Fibroblast of lung (primary cell): ENCODE results near the gene LIN7C. TPM values are rescaled to one million over a fixed set of nuclear protein-coding genes. Genes with fewer than 3 reads are reported as not detected.

Experiments
- DNase-seq, 2 donors: peaks; one replicate each; pipeline versions ENCODE4 v3.0.0 to v3.0.0-alpha.2; 2010; ENCODE audit warnings: low read depth in 2 of 2
- H2AFZ ChIP-seq: 2 replicates; pipeline ENCODE4 v1.5.1; 2012; ENCODE audit warnings: low read length, control low read depth, inconsistent platforms
- H3K27ac ChIP-seq: 2 replicates; pipeline ENCODE4 v1.5.1; 2011; ENCODE audit warnings: low read length, control low read depth; ENCODE audit not compliant: insufficient read depth
- H3K27me3 ChIP-seq: 2 replicates; pipeline ENCODE4 v1.5.1; 2011; ENCODE audit warnings: mild to moderate bottlenecking, low read length; ENCODE audit not compliant: control insufficient read depth, insufficient read depth
- H3K36me3 ChIP-seq: 2 replicates; pipeline ENCODE4 v1.5.1; 2011; ENCODE audit warnings: low read length; ENCODE audit not compliant: control insufficient read depth, insufficient read depth
- H3K4me1 ChIP-seq: 2 replicates; pipeline ENCODE4 v1.5.1; 2011; ENCODE audit warnings: low read length; ENCODE audit not compliant: control insufficient read depth, insufficient read depth; ENCODE audit errors: extremely low read depth
- H3K4me2 ChIP-seq: 2 replicates; pipeline ENCODE4 v1.5.1; 2011; ENCODE audit warnings: low read length, control low read depth; ENCODE audit not compliant: insufficient read depth; ENCODE audit errors: extremely low read depth
- H3K4me3 ChIP-seq, 4 experiments: fragments of 200-600 bp in 1 of 4; sonication (generic) in 1 of 4; replicated peaks in 1 of 4; 2 replicates each; pipeline ENCODE4 v1.5.1; 2011 to 2016; ENCODE audit warnings: low read length in 4 of 4, low read depth in 3 of 4, mild to moderate bottlenecking in 3 of 4, control low read depth in 2 of 4, inconsistent platforms in 1 of 4, mixed read lengths in 1 of 4; ENCODE audit not compliant: insufficient read depth in 1 of 4; ENCODE audit errors: control extremely low read depth in 1 of 4
- H3K79me2 ChIP-seq: 2 replicates; pipeline ENCODE4 v1.5.1; 2012; ENCODE audit warnings: mild to moderate bottlenecking, low read length, inconsistent platforms; ENCODE audit not compliant: control insufficient read depth, insufficient read depth
- H3K9ac ChIP-seq: 2 replicates; pipeline ENCODE4 v1.5.1; 2011; ENCODE audit warnings: mild to moderate bottlenecking, low read length, control low read depth; ENCODE audit not compliant: insufficient read depth
- H3K9me3 ChIP-seq: 2 replicates; pipeline ENCODE4 v1.5.1; 2012; ENCODE audit warnings: low read depth, low read length; ENCODE audit not compliant: control insufficient read depth, insufficient read depth
- H4K20me1 ChIP-seq: 2 replicates; pipeline ENCODE4 v1.5.1; 2011; ENCODE audit warnings: low read length; ENCODE audit not compliant: control insufficient read depth, insufficient read depth; ENCODE audit errors: extremely low read depth
- EZH2 ChIP-seq: IDR thresholded peaks from 2 replicates; pipeline ENCODE4 v1.5.1; 2012; ENCODE audit warnings: low read length, control low read depth, mild to moderate bottlenecking; ENCODE audit errors: missing control alignments
- polyA plus RNA-seq, 2 donors: library from polyadenylated mRNA; depleted of rRNA in 1 of 2; stranded (reverse) in 1 of 2; unstranded in 1 of 2; fragments of >200 nt; gene quantifications; 2 replicates each; pipeline ENCODE4 v1.2.1, GENCODE V29; 2011 to 2012; ENCODE audit warnings: missing spikeins in 1 of 2
- total RNA-seq: library from RNA; depleted of rRNA; stranded (reverse); fragments of >200 nt; gene quantifications from 2 replicates; pipeline ENCODE4 v1.2.1, GENCODE V29; 2014
- TF ChIP-seq, protein P1 (sequence below), 2 donors: IDR thresholded peaks in 1 of 2; conservative IDR thresholded peaks in 1 of 2; 1 replicate in 1 of 2; 2 replicates in 1 of 2; pipeline ENCODE4 v1.5.1; 2011 to 2012; ENCODE audit warnings: low read length in 2 of 2, control low read depth in 1 of 2, inconsistent platforms in 1 of 2, low read depth in 1 of 2, mild to moderate bottlenecking in 1 of 2

Gene LIN7C
- total and polyA plus RNA-seq, 2 donors (not counting 1 experiment from before 2014, with no cell fraction given) = 43.2 to 62.6 TPM

DNA sequence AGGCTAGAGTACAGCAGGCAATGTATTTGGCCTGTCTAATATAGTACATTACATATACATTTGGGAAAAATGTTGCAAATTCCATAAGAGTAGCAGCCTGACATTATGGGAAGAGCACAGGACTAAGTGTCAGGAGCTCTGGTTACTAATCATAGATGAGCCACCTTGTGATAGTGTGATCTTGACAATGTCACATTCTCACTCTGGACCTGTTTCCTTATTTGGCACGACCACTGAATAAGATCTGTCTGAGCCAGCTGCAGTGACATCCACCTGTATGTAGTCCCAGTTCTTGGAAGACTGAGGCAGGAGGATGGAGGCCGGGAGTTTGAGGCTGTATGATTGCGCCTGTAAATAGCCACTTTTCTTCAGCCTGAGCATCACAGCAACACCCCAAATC is 5.7 kb upstream of the LIN7C start:
- peaks cover 2% of the 10 kb centered on the region for H3K79me2 ChIP-seq
- no peak overlapping the region for H3K9ac ChIP-seq

DNA sequence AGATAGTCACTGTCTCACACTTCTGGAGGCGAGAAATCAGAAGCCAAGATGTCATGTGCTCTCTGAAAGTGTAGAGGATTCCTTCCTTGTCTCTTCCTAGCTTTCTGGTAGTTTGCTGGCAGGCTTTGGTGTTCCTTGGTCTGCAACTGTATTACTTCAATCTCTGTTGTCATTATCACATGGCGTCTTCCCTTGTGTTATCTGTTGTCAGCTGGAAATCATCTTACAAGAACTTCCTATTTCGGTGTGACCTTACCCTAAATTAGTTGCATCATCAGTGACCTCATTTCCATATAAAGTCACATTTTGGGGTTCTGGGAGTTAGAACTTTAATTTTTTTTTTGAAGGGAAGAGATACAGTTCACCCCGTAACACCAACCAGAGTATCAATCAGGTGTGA is 3.3 kb upstream of the LIN7C start:
- H3K9me3 ChIP-seq = no peaks in the 10 kb centered on the region
- no peak overlapping the region for H3K27ac ChIP-seq
- no peak overlapping the region for H3K4me3 ChIP-seq
- no peak overlapping the region for H3K9ac ChIP-seq
- H3K4me1 ChIP-seq = peaks cover 2% of the 10 kb centered on the region
- H3K79me2 ChIP-seq = peaks cover 22% of the 10 kb centered on the region
- H4K20me1 ChIP-seq = no peaks in the 10 kb centered on the region
- no peaks in the 10 kb centered on the region for H3K27me3 ChIP-seq
- H2AFZ ChIP-seq = no peak overlapping the region
- no peaks in the 10 kb centered on the region for H3K36me3 ChIP-seq
- TF ChIP-seq, protein P1, sequence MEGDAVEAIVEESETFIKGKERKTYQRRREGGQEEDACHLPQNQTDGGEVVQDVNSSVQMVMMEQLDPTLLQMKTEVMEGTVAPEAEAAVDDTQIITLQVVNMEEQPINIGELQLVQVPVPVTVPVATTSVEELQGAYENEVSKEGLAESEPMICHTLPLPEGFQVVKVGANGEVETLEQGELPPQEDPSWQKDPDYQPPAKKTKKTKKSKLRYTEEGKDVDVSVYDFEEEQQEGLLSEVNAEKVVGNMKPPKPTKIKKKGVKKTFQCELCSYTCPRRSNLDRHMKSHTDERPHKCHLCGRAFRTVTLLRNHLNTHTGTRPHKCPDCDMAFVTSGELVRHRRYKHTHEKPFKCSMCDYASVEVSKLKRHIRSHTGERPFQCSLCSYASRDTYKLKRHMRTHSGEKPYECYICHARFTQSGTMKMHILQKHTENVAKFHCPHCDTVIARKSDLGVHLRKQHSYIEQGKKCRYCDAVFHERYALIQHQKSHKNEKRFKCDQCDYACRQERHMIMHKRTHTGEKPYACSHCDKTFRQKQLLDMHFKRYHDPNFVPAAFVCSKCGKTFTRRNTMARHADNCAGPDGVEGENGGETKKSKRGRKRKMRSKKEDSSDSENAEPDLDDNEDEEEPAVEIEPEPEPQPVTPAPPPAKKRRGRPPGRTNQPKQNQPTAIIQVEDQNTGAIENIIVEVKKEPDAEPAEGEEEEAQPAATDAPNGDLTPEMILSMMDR (conservative IDR thresholded peaks at IDR 0.05 in 1 of 2, IDR thresholded peaks at IDR 0.05 in 1 of 2; ENCODE audit: low read depth in 1 of 2, low read length in 2 of 2) = no peak
- no peak for TF ChIP-seq EZH2
- H3K4me2 ChIP-seq = no peak overlapping the region
- DNase-seq = no peak

More for the DNA sequence above, 5.7 kb upstream of the LIN7C start:
- Histone ChIP-seq H3K4me2 (no peak overlapping the region), H3K27ac (no peak overlapping the region), H3K27me3 (no peaks in the 10 kb centered on the region), H4K20me1 (no peaks in the 10 kb centered on the region), H3K36me3 (no peaks in the 10 kb centered on the region), H3K9me3 (no peaks in the 10 kb centered on the region), H3K4me3 (no peak overlapping the region), H2AFZ (no peak overlapping the region), H3K4me1 (no peaks in the 10 kb centered on the region)
- DNase-seq = no peak
- TF ChIP-seq EZH2 = no peak
- TF ChIP-seq, protein P1 (conservative IDR thresholded peaks at IDR 0.05 in 1 of 2, IDR thresholded peaks at IDR 0.05 in 1 of 2; ENCODE audit: low read depth in 1 of 2, low read length in 2 of 2) = no peak

DNA sequence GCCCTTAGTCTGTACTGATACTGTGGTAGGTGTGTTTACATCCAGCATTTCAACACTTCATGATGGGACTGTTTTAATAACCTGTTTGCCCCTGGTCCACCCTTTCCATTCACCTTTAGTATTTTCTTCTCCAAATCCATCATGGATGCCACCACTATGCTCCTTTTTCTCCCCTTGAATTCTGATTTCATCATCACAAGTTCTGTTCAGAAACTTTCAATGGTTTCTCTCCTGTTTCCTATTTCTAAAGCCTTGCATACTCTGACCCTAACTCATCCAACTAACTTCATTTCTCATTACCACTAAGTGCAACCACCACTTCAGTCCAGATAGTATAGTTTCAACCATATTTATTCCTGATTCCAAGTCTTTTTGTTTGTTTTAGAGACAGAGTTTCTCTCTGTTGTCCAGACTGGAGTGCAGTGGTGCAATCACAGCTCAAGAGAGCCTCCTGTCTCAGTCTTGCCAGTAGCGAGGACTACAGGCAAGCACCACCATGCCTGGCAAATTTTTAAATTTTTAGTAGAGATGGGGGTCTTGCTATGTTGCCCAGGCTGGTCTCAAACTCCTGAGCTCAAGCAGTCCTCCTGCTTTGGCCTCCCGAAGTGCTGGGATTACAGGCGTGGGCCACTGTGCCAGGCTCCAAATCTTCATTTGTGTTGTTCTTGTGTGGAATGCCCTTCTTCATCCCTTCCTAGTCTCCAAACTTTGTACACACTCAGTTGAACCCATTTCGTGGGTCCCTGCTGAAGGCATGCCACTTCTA is 1.2 kb upstream of the LIN7C start:
- H3K4me2 ChIP-seq = peak overlapping the region; percentile 98
- H2AFZ ChIP-seq = no peak overlapping the region
- no peaks in the 10 kb centered on the region for H3K27me3 ChIP-seq
- no peak overlapping the region for H3K9ac ChIP-seq
- no peaks in the 10 kb centered on the region for H3K9me3 ChIP-seq
- peak overlapping the region; percentile 94 for H3K27ac ChIP-seq
- H3K4me3 ChIP-seq = peak overlapping the region; percentile 97 to 100 (median 98)
- no peaks in the 10 kb centered on the region for H4K20me1 ChIP-seq
- peaks cover 2% of the 10 kb centered on the region for H3K4me1 ChIP-seq
- H3K79me2 ChIP-seq = peaks cover 39% of the 10 kb centered on the region
- no peak for DNase-seq
- TF ChIP-seq EZH2 = no peak
- TF ChIP-seq, protein P1 (conservative IDR thresholded peaks at IDR 0.05 in 1 of 2, IDR thresholded peaks at IDR 0.05 in 1 of 2; ENCODE audit: low read depth in 1 of 2, low read length in 2 of 2) = no peak
- no peaks in the 10 kb centered on the region for H3K36me3 ChIP-seq
